A375 (cell line): ENCODE results near the gene SEMA4A. TPM values are rescaled to one million over a fixed set of nuclear protein-coding genes. Genes with fewer than 3 reads are reported as not detected.

Experiments used
- small RNA-seq: library from RNA; depleted of rRNA; stranded (forward); fragments of <200 nt; gene quantifications from one replicate; pipeline ENCODE3, GENCODE V24; 2014
- total RNA-seq: library from RNA; depleted of rRNA; stranded (reverse); fragments of >200 nt; shearing (Covaris generic); gene quantifications from 2 replicates; pipeline ENCODE4 v1.2.3, GENCODE V29; 2014; rRNA removed

The SEMA4A gene
- 0.11 and 0.29 TPM in 2 replicates for total RNA-seq

GRCh38 chr1:156153362-156153761, at the start of gene SEMA4A:
SEMA4A (plus strand) TSS chr1:156153585; CDS start chr1:156154579, 994 bp downstream.

GRCh38 chr1:156114101-156114918, 39.1 kb upstream of the SEMA4A start, which contains the start of gene LMNA:
LMNA (plus strand) TSS chr1:156114711; CDS start chr1:156114919, 208 bp downstream.

GRCh38 chr1:156193488-156194299, 40.3 kb downstream of the SEMA4A start, which contains the start of gene SLC25A44:
SLC25A44 (plus strand) TSS chr1:156194104; CDS start chr1:156199848, 5,744 bp downstream.

DNA sequence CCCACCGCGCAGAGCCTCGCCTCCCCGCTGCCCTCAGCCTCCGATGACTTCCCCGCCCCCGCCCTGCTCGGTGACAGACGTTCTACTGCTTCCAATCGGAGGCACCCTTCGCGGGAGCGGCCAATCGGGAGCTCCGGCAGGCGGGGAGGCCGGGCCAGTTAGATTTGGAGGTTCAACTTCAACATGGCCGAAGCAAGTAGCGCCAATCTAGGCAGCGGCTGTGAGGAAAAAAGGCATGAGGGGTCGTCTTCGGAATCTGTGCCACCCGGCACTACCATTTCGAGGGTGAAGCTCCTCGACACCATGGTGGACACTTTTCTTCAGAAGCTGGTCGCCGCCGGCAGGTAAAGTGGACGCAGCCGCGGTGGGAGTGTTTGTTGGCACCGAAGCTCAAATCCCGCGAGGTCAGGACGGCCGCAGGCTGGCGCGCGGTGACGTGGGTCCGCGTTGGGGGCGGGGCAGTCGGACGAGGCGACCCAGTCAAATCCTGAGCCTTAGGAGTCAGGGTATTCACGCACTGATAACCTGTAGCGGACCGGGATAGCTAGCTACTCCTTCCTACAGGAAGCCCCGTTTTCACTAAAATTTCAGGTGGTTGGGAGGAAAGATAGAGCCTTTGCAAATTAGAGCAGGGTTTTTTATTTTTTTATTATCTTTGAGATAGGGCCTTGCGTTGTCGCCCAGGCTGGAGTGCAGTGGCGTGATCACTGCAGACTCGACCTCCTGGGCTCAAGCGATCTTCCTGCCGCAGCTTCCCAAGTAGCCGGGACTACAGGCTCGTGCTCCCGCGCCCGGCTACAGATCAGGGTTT, 59.7 kb downstream of the SEMA4A start, which contains the start of gene PMF1:
TSS of gene PMF1 (plus strand) at position 175 of the 811 bp plus-strand sequence. CDS start at position 184, 9 bp downstream.

Small RNA genes within 50 kb of the gene (small RNA-seq; reads per million reads assigned to genes)
- not detected for gene RF00568

Other genes starting within 250 kb of the SEMA4A start
- gene RIT1, start 242.2 kb upstream of the SEMA4A start, total RNA-seq: 19.9 and 22.4 TPM in 2 replicates
- gene KHDC4, start 219.2 kb upstream of the SEMA4A start, total RNA-seq: 72.3 and 110 TPM in 2 replicates
- gene RXFP4, start 211.9 kb upstream of the SEMA4A start, total RNA-seq: not detected in 2 replicates
- gene ARHGEF2, start 175.0 kb upstream of the SEMA4A start, total RNA-seq: 548 and 632 TPM in 2 replicates
- gene SSR2, start 132.6 kb upstream of the SEMA4A start, total RNA-seq: 411 and 444 TPM in 2 replicates
- gene UBQLN4, start 99.8 kb upstream of the SEMA4A start, total RNA-seq: 35.8 and 38.4 TPM in 2 replicates
- gene LAMTOR2, start 98.8 kb upstream of the SEMA4A start, total RNA-seq: 104 and 106 TPM in 2 replicates
- not detected in 2 replicates for gene RAB25, start 92.4 kb upstream of the SEMA4A start, total RNA-seq
- gene MEX3A, start 71.1 kb upstream of the SEMA4A start, total RNA-seq: 6.8 and 11.9 TPM in 2 replicates
- 1,986 and 2,053 TPM in 2 replicates for gene LMNA, start 38.9 kb upstream of the SEMA4A start, total RNA-seq
- gene SLC25A44, start 40.5 kb downstream of the SEMA4A start, total RNA-seq: 24.3 and 28.2 TPM in 2 replicates
- 129 and 131 TPM in 2 replicates for gene PMF1, start 59.4 kb downstream of the SEMA4A start, total RNA-seq
- 2.2 and 5.1 TPM in 2 replicates for gene BGLAP, start 88.6 kb downstream of the SEMA4A start, total RNA-seq
- 20.0 and 20.7 TPM in 2 replicates for gene PAQR6, start 94.5 kb downstream of the SEMA4A start, total RNA-seq
- gene SMG5, start 129.2 kb downstream of the SEMA4A start, total RNA-seq: 93.9 and 103 TPM in 2 replicates
- gene TMEM79, start 130.7 kb downstream of the SEMA4A start, total RNA-seq: 3.1 and 4.0 TPM in 2 replicates
- gene GLMP, start 142.1 kb downstream of the SEMA4A start, total RNA-seq: 86.4 and 110 TPM in 2 replicates
- gene VHLL, start 145.7 kb downstream of the SEMA4A start, total RNA-seq: 0.19 TPM in 1 of 2 replicates, not detected in the other
- 455 and 469 TPM in 2 replicates for gene CCT3, start 184.7 kb downstream of the SEMA4A start, total RNA-seq
- gene TSACC, start 184.9 kb downstream of the SEMA4A start, total RNA-seq: 0.50 TPM in 1 of 2 replicates, not detected in the other
- gene RHBG, start 215.6 kb downstream of the SEMA4A start, total RNA-seq: not detected in 2 replicates